WTC11 (cell line): Measurements from ENCODE around the gene ADAM12. TPM values are rescaled to one million over a fixed set of nuclear protein-coding genes. Genes with fewer than 3 reads are reported as not detected.

Experiments
- ATAC-seq: fragments of 200-7000 bp; cut with Tn5 transposase; 2 replicates; pipeline ENCODE4 v1.10.0; 2021; ENCODE audit warnings: mild to moderate bottlenecking, moderate library complexity
- CTCF ChIA-PET: fragments of 300-600 bp; sonication (Branson Sonifier 250); formaldehyde crosslinking; loops from one replicate; lab custom pipeline; 2021; ENCODE audit warnings: antibody characterized with exemption; lab: Charles Lee
- POLR2A ChIA-PET: fragments of 350-600 bp; sonication (Branson Sonifier 250); formaldehyde crosslinking; loops from one replicate; lab custom pipeline; 2021; ENCODE audit warnings: antibody characterized with exemption; lab: Charles Lee
- DNase-seq: peaks from one replicate; pipeline ENCODE4 v3.0.0; 2021; ENCODE audit warnings: low spot score
- H3K27ac Mint-ChIP-seq: 2 replicates; pipeline ENCODE4 v1.8.0; 2021; ENCODE audit warnings: mixed read lengths
- H3K27me3 Mint-ChIP-seq: 2 replicates; pipeline ENCODE4 v1.8.0; 2021; ENCODE audit warnings: low read depth, mild to moderate bottlenecking, moderate library complexity, mixed read lengths
- H3K36me3 Mint-ChIP-seq: 2 replicates; pipeline ENCODE4 v1.8.0; 2021; ENCODE audit warnings: mixed read lengths
- H3K4me1 Mint-ChIP-seq: 2 replicates; pipeline ENCODE4 v1.8.0; 2022; ENCODE audit warnings: mixed read lengths
- H3K4me3 Mint-ChIP-seq: 2 replicates; pipeline ENCODE4 v1.8.0; 2021; ENCODE audit warnings: mild to moderate bottlenecking, moderate library complexity, mixed read lengths
- H3K9me3 Mint-ChIP-seq: 2 replicates; pipeline ENCODE4 v1.8.0; 2021; ENCODE audit warnings: mixed read lengths
- AFF4 ChIP-seq: sonication (generic); formaldehyde crosslinking; IDR thresholded peaks from 2 replicates; pipeline ENCODE4 v1.8.1; 2023; ENCODE audit warnings: mild to moderate bottlenecking, missing genetic modification reagents, borderline replicate concordance
- ARID4B ChIP-seq: sonication (generic); formaldehyde crosslinking; IDR thresholded peaks from 2 replicates; pipeline ENCODE4 v1.8.0; 2023; ENCODE audit warnings: missing genetic modification reagents, mild to moderate bottlenecking, borderline replicate concordance
- ATF6 ChIP-seq: sonication (generic); formaldehyde crosslinking; IDR thresholded peaks from 2 replicates; pipeline ENCODE4 v1.8.1; 2023; ENCODE audit warnings: mild to moderate bottlenecking, missing genetic modification reagents
- GABPB1 ChIP-seq: sonication (generic); formaldehyde crosslinking; IDR thresholded peaks from 2 replicates; pipeline ENCODE4 v1.8.1; 2023; ENCODE audit warnings: mild to moderate bottlenecking, missing genetic modification reagents
- HMGXB4 ChIP-seq: sonication (generic); formaldehyde crosslinking; IDR thresholded peaks from 2 replicates; pipeline ENCODE4 v1.8.1; 2023; ENCODE audit warnings: mild to moderate bottlenecking, moderate library complexity, missing genetic modification reagents
- NFATC4 ChIP-seq: fragments of 250-450 bp; sonication (Bioruptor Pico); IDR thresholded peaks from 2 replicates; pipeline ENCODE4 v1.9.0; 2021; ENCODE audit warnings: mild to moderate bottlenecking
- NFYB ChIP-seq: sonication (generic); formaldehyde crosslinking; conservative IDR thresholded peaks from 2 replicates; pipeline ENCODE4 v1.8.0; 2022; ENCODE audit warnings: low read depth, missing genetic modification reagents
- PRDM15 ChIP-seq: sonication (generic); formaldehyde crosslinking; IDR thresholded peaks from 2 replicates; pipeline ENCODE4 v1.8.0; 2022; ENCODE audit warnings: missing genetic modification reagents
- RORB ChIP-seq: fragments of 250-450 bp; sonication (Bioruptor Pico); IDR thresholded peaks from 2 replicates; pipeline ENCODE4 v1.9.0; 2021; ENCODE audit warnings: mild to moderate bottlenecking
- ZNF263 ChIP-seq: sonication (generic); formaldehyde crosslinking; IDR thresholded peaks from 2 replicates; pipeline ENCODE4 v1.8.1; 2022; ENCODE audit warnings: low read depth, mild to moderate bottlenecking, moderate library complexity, missing genetic modification reagents
- ZSCAN18 ChIP-seq: fragments of 250-450 bp; sonication (Bioruptor Pico); IDR thresholded peaks from 2 replicates; pipeline ENCODE4 v2.1.2; 2022; ENCODE audit warnings: mild to moderate bottlenecking, moderate library complexity
- total RNA-seq: library from RNA; stranded (reverse); gene quantifications from 3 replicates; pipeline ENCODE4 v1.2.3, GENCODE V29; 2021

The ADAM12 gene
- total RNA-seq, 1 experiment from 2014 or later, result 0.22 TPM

GRCh38 chr10:126118476-126118875 lies 269.8 kb downstream of the ADAM12 start (continued):
- TF ChIP-seq ATF6 (CRISPR knock-in tag) (no peak), RORB (no peak), NFYB (CRISPR knock-in tag) (no peak), ZNF263 (CRISPR knock-in tag) (no peak)

GRCh38 chr10:126117196-126117595 lies 271.1 kb downstream of the ADAM12 start:
- POLR2A ChIA-PET, result no interaction called here
- Mint-ChIP-seq H3K27me3 (peaks cover 7% of the 10 kb centered on the region; the same call in 1 of the 2 replicates), H3K4me3 (no peak overlapping the region), H3K4me1 (peaks cover 28% of the 10 kb centered on the region), H3K9me3 (peaks cover 27% of the 10 kb centered on the region), H3K36me3 (peaks cover 7% of the 10 kb centered on the region; the same call in 1 of the 2 replicates), H3K27ac (no peak overlapping the region)
- CTCF ChIA-PET, result no interaction called here
- DNase-seq, result no peak
- no peak for ATAC-seq
- TF ChIP-seq HMGXB4 (CRISPR knock-in tag), result no peak
- TF ChIP-seq NFATC4, result no peak
- TF ChIP-seq PRDM15 (CRISPR knock-in tag), result no peak
- TF ChIP-seq ZSCAN18 (CRISPR knock-in tag), result no peak
- no peak for TF ChIP-seq GABPB1 (CRISPR knock-in tag)
- no peak for TF ChIP-seq AFF4 (CRISPR knock-in tag)
- no peak for TF ChIP-seq ARID4B (CRISPR knock-in tag)
